ENCODE measurements around the gene CLDN3. TPM values are rescaled to one million over a fixed set of nuclear protein-coding genes. Genes with fewer than 3 reads are reported as not detected.

Gene CLDN3
- total and polyA plus RNA-seq, 7 experiments from 2014 or later: not detected

DNA sequence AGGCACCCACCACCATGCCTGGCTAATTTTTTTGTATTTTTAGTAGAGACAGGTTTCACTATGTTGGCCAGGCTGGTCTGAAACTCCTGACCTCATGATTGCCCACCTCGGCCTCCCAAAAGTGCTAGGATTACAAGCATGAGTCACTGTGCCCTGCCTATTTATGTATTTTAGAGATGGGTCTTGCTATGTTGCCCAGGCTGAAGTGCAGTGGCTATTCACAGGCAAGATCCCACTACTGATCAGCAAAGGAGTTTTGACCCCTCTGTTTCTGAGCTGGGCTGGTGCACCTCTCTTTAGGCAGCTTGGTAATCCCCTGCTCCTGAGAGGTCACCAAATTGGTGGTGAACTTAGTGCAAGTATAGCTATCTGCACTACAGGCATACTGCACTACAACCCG lies 37.7 kb downstream of the CLDN3 start:
- peak overlapping the region in 1 of 9 donors; percentile 36 for H3K27ac Mint-ChIP-seq
- no peak overlapping the region for H3K27ac ChIP-seq (ENCODE audit: low read depth, low read length)
- no peak overlapping the region for H3K4me3 Mint-ChIP-seq
- peaks cover 1 to 16% (median 8%) of the 10 kb centered on the region in 7 donors for H3K4me1 Mint-ChIP-seq
- H3K4me1 ChIP-seq (ENCODE audit: control insufficient read depth in 2 of 2, insufficient read depth in 2 of 2, low read length in 2 of 2): peaks cover 0 to 8% of the 10 kb centered on the region in 2 donors
- no peaks in the 10 kb centered on the region for H3K9me3 ChIP-seq (ENCODE audit: control insufficient read depth in 2 of 3, low read length in 3 of 3)
- H3K36me3 ChIP-seq (ENCODE audit: control insufficient read depth in 2 of 3, insufficient read depth in 3 of 3, low read length in 3 of 3): peaks cover 0 to 14% (median 0%) of the 10 kb centered on the region in 3 experiments
- no peaks in the 10 kb centered on the region for H3K27me3 ChIP-seq (ENCODE audit: control insufficient read depth in 2 of 2, insufficient read depth in 2 of 2, low read length in 2 of 2)
- DNase-seq (no peak), ATAC-seq (no peak)
- H3K4me3 ChIP-seq (ENCODE audit: low read length): no peak overlapping the region
- ChIA-PET POLR2A (no interaction called here), CTCF (interaction anchor here (0.5 to 1.7 kb wide), 3 partner anchors 9 to 125 kb away, joined by 3 to 7 read pairs (median 4); no protein-coding TSS in a partner anchor)
- no peaks in the 10 kb centered on the region for H3K9me3 Mint-ChIP-seq
- intact Hi-C loops (cut with micrococcal nuclease): loop anchor here in 1 of 2 donors (10.0 kb wide), 2 partner anchors 522 to 922 kb away; partner anchors contain the start of genes GTF2I and RFC2
- H3K27me3 Mint-ChIP-seq: peaks cover 0 to 15% (median 9%) of the 10 kb centered on the region in 5 donors
- H3K36me3 Mint-ChIP-seq: peaks cover 0 to 4% (median 0%) of the 10 kb centered on the region in 5 donors

DNA sequence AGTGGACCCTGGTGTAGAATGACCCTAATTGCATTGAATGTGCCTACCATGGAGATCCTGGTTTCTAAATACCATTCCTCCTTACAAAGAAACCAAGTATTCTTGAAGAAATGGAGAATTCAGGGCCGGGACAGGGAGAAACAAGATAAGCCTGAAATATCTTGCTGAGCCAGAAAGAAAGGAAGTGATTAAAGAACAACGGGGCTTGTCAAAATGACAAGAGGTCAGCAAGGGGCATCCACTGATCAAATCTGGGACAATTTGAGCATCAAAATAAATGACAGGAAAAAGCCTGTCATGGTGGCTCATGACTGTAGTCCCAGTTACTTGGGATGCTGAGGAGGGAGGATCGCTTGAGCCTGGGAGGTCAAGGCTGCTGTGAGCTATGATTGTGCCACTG lies 39.6 kb downstream of the CLDN3 start:
- Mint-ChIP-seq H3K9me3 (no peaks in the 10 kb centered on the region), H3K4me3 (no peak overlapping the region), H3K4me1 (peaks cover 0 to 9% (median 7%) of the 10 kb centered on the region in 7 donors), H3K27ac (no peak overlapping the region), H3K36me3 (no peaks in the 10 kb centered on the region), H3K27me3 (peaks cover 0 to 15% (median 9%) of the 10 kb centered on the region in 5 donors)
- intact Hi-C loops (cut with micrococcal nuclease): loop anchor here in 1 of 2 donors (10.0 kb wide), 2 partner anchors 524 to 924 kb away; partner anchors contain the start of genes GTF2I and RFC2
- H3K9me3 ChIP-seq (ENCODE audit: control insufficient read depth in 2 of 3, low read length in 3 of 3): no peaks in the 10 kb centered on the region
- DNase-seq (no peak), ATAC-seq (no peak)
- no peaks in the 10 kb centered on the region for H3K36me3 ChIP-seq (ENCODE audit: control insufficient read depth in 2 of 3, insufficient read depth in 3 of 3, low read length in 3 of 3)
- ChIA-PET CTCF (interaction anchor here (0.6 kb wide), 2 partner anchors 115 to 123 kb away, joined by 3 read pairs; no protein-coding TSS in a partner anchor), POLR2A (no interaction called here)
- no peaks in the 10 kb centered on the region for H3K27me3 ChIP-seq (ENCODE audit: control insufficient read depth in 2 of 2, insufficient read depth in 2 of 2, low read length in 2 of 2)
- H3K4me3 ChIP-seq (ENCODE audit: low read length): no peak overlapping the region
- no peak overlapping the region for H3K27ac ChIP-seq (ENCODE audit: low read depth, low read length)
- peaks cover 0 to 8% of the 10 kb centered on the region in 2 donors for H3K4me1 ChIP-seq (ENCODE audit: control insufficient read depth in 2 of 2, insufficient read depth in 2 of 2, low read length in 2 of 2)

DNA sequence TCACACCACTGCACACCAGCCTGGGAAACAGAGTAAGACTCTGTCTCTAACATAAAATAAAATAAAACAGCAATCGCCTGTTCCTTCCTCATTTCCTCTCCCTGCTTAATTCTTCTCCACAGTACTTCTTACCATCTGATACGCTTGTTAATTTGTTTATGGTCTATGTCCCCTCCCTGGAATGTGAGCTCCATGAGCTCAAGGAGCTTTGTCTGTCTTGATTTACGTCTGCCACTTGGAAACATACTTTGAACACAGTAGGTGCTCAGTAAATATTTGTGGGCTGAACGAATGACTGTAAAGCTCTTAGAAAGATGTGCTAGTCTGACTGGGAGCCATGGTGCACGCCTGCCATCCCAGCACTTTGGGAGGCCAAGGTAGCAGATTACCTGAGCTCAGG lies 41.5 kb downstream of the CLDN3 start:
- ATAC-seq: no peak
- CTCF ChIA-PET: interaction anchor here (1.8 kb wide), 1 partner anchor 121 kb away, joined by 10 read pairs; no protein-coding TSS in a partner anchor
- H3K9me3 ChIP-seq (ENCODE audit: control insufficient read depth in 2 of 3, low read length in 3 of 3): no peaks in the 10 kb centered on the region
- Mint-ChIP-seq H3K4me1 (peaks cover 0 to 2% (median 0%) of the 10 kb centered on the region in 7 donors), H3K27ac (no peak overlapping the region), H3K27me3 (peaks cover 0 to 15% (median 9%) of the 10 kb centered on the region in 5 donors), H3K9me3 (no peaks in the 10 kb centered on the region), H3K4me3 (no peak overlapping the region), H3K36me3 (no peaks in the 10 kb centered on the region)
- no peaks in the 10 kb centered on the region for H3K27me3 ChIP-seq (ENCODE audit: control insufficient read depth in 2 of 2, insufficient read depth in 2 of 2, low read length in 2 of 2)
- H3K4me1 ChIP-seq (ENCODE audit: control insufficient read depth in 2 of 2, insufficient read depth in 2 of 2, low read length in 2 of 2): no peaks in the 10 kb centered on the region
- no peak for DNase-seq
- H3K4me3 ChIP-seq (ENCODE audit: low read length): no peak overlapping the region
- no peak overlapping the region for H3K27ac ChIP-seq (ENCODE audit: low read depth, low read length)
- POLR2A ChIA-PET: interaction anchor here (0.6 to 0.7 kb wide), 2 partner anchors 125 to 151 kb away, joined by 3 to 4 read pairs; no protein-coding TSS in a partner anchor
- intact Hi-C loops (cut with micrococcal nuclease): no loop called here
- H3K36me3 ChIP-seq (ENCODE audit: control insufficient read depth in 2 of 3, insufficient read depth in 3 of 3, low read length in 3 of 3): no peaks in the 10 kb centered on the region

DNA sequence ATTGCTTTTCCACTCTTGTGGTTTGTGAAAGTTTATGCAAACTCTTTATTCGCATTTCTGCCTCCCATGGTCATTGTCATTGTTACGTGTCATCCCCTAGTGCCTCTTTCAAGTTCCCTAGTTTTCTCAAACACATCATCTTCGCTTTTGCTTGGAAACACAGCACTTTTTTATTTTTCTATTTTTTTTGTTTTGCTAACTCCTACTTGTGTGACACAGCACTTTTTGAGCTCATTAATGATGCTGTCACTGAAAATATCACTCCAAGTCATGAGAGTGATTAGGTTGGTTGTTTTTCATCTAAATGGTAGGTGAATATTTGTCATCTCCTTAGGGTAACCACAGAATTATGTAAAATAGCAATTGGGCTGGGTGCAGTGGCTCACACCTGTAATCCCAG lies 42.1 kb downstream of the CLDN3 start:
- ChIA-PET CTCF (interaction anchor here (1.8 kb wide), 1 partner anchor 121 kb away, joined by 10 read pairs; no protein-coding TSS in a partner anchor), POLR2A (no interaction called here)
- Mint-ChIP-seq H3K36me3 (no peaks in the 10 kb centered on the region), H3K4me1 (peaks cover 0 to 2% (median 0%) of the 10 kb centered on the region in 7 donors), H3K27ac (no peak overlapping the region), H3K9me3 (no peaks in the 10 kb centered on the region), H3K4me3 (no peak overlapping the region), H3K27me3 (peaks cover 0 to 14% (median 9%) of the 10 kb centered on the region in 5 donors)
- Histone ChIP-seq H3K27me3 (ENCODE audit: control insufficient read depth in 2 of 2, insufficient read depth in 2 of 2, low read length in 2 of 2) (no peaks in the 10 kb centered on the region), H3K4me1 (ENCODE audit: control insufficient read depth in 2 of 2, insufficient read depth in 2 of 2, low read length in 2 of 2) (no peaks in the 10 kb centered on the region), H3K27ac (ENCODE audit: low read depth, low read length) (no peak overlapping the region), H3K4me3 (ENCODE audit: low read length) (no peak overlapping the region), H3K9me3 (ENCODE audit: control insufficient read depth in 2 of 3, low read length in 3 of 3) (no peaks in the 10 kb centered on the region), H3K36me3 (ENCODE audit: control insufficient read depth in 2 of 3, insufficient read depth in 3 of 3, low read length in 3 of 3) (no peaks in the 10 kb centered on the region)
- no peak for ATAC-seq
- intact Hi-C loops (cut with micrococcal nuclease): no loop called here
- DNase-seq: no peak

GRCh38 chr7:73726083-73726466 lies 44.0 kb downstream of the CLDN3 start:
- Mint-ChIP-seq H3K4me3 (no peak overlapping the region), H3K36me3 (no peaks in the 10 kb centered on the region), H3K9me3 (no peaks in the 10 kb centered on the region), H3K4me1 (peaks cover 0 to 2% (median 0%) of the 10 kb centered on the region in 7 donors), H3K27ac (no peak overlapping the region), H3K27me3 (peaks cover 0 to 25% (median 9%) of the 10 kb centered on the region in 5 donors)
- peak; percentile 2 for ATAC-seq
- intact Hi-C loops (cut with micrococcal nuclease): no loop called here
- no peak overlapping the region for H3K27ac ChIP-seq (ENCODE audit: low read depth, low read length)
- ChIA-PET CTCF (interaction anchor here (1.4 to 4.5 kb wide), 4 partner anchors 12 to 119 kb away, joined by 3 to 28 read pairs (median 5); partner anchors contain the start of gene ABHD11), POLR2A (no interaction called here)
- H3K9me3 ChIP-seq (ENCODE audit: control insufficient read depth in 2 of 3, low read length in 3 of 3): no peaks in the 10 kb centered on the region
- no peaks in the 10 kb centered on the region for H3K27me3 ChIP-seq (ENCODE audit: control insufficient read depth in 2 of 2, insufficient read depth in 2 of 2, low read length in 2 of 2)
- H3K4me1 ChIP-seq (ENCODE audit: control insufficient read depth in 2 of 2, insufficient read depth in 2 of 2, low read length in 2 of 2): no peaks in the 10 kb centered on the region
- no peak overlapping the region for H3K4me3 ChIP-seq (ENCODE audit: low read length)
- no peak for DNase-seq
- no peaks in the 10 kb centered on the region for H3K36me3 ChIP-seq (ENCODE audit: control insufficient read depth in 2 of 3, insufficient read depth in 3 of 3, low read length in 3 of 3)

GRCh38 chr7:73723813-73724212 lies 46.3 kb downstream of the CLDN3 start:
- peaks cover under 1% of the 10 kb centered on the region in 2 donors for H3K4me1 ChIP-seq (ENCODE audit: control insufficient read depth in 2 of 2, insufficient read depth in 2 of 2, low read length in 2 of 2)
- no peak overlapping the region for H3K27ac Mint-ChIP-seq
- H3K9me3 Mint-ChIP-seq: peaks cover 0 to 2% (median 0%) of the 10 kb centered on the region in 11 donors
- POLR2A ChIA-PET: no interaction called here
- intact Hi-C loops (cut with micrococcal nuclease): loop anchor here in 1 of 2 donors (2.0 kb wide), 2 partner anchors 17 to 399 kb away; no protein-coding TSS in a partner anchor
- no peak overlapping the region for H3K27ac ChIP-seq (ENCODE audit: low read depth, low read length)
- no peaks in the 10 kb centered on the region for H3K36me3 Mint-ChIP-seq
- H3K9me3 ChIP-seq (ENCODE audit: control insufficient read depth in 2 of 3, low read length in 3 of 3): no peaks in the 10 kb centered on the region
- no peaks in the 10 kb centered on the region for H3K27me3 ChIP-seq (ENCODE audit: control insufficient read depth in 2 of 2, insufficient read depth in 2 of 2, low read length in 2 of 2)
- peaks cover 0 to 10% (median 7%) of the 10 kb centered on the region in 7 donors for H3K4me1 Mint-ChIP-seq
- no peak overlapping the region for H3K4me3 Mint-ChIP-seq
- H3K36me3 ChIP-seq (ENCODE audit: control insufficient read depth in 2 of 3, insufficient read depth in 3 of 3, low read length in 3 of 3): no peaks in the 10 kb centered on the region
- no peak for DNase-seq
- ATAC-seq: no peak
- H3K27me3 Mint-ChIP-seq: peaks cover 0 to 33% (median 13%) of the 10 kb centered on the region in 5 donors
- H3K4me3 ChIP-seq (ENCODE audit: low read length): no peak overlapping the region
- CTCF ChIA-PET: interaction anchor here (4.5 kb wide), 1 partner anchor 117 kb away, joined by 28 read pairs; no protein-coding TSS in a partner anchor

Data from naive thymus-derived CD4-positive, alpha-beta T cell (primary cell).